ENCODE data around the gene FRZB.

FRZB gene

GRCh38 chr2:182784777-182785176 is 81.7 kb downstream of the FRZB start:
- no peak for DNase-seq (ENCODE audit: low read depth in 2 of 2)

GRCh38 chr2:182784058-182784706 is 82.3 kb downstream of the FRZB start:
- DNase-seq (ENCODE audit: low read depth in 2 of 2): no peak
